ENCODE results near the gene TBC1D22A. TPM values are rescaled to one million over a fixed set of nuclear protein-coding genes. Genes with fewer than 3 reads are reported as not detected.

Gene TBC1D22A
- total RNA-seq, 1 donor from 2014 or later, result 24.2 TPM

DNA sequence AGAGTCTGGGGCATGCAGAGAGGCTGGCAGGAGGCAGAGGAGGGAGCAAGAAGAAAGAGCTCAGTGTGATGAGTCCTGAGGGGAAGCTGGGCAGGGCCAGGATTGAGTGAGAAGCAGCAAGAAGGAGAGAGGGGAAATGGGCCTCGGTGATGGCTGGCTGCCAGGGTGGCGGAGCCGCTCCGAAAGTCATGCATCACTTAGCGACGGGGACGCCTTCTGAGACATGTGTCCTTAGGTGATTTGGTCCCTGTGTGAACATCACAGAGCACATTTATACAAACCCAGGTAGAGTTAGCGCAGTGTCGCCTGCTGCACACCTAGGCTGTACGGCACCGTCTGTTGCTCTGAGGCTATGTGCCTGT lies 15.1 kb downstream of the TBC1D22A start:
- peaks cover 16% of the 10 kb centered on the region for H3K4me1 ChIP-seq (ENCODE audit: insufficient read depth, low read length)
- Mint-ChIP-seq H3K36me3 (ENCODE audit: low read depth, unreplicated experiment) (peaks cover 1% of the 10 kb centered on the region), H3K4me3 (ENCODE audit: unreplicated experiment) (no peak overlapping the region), H3K27me3 (ENCODE audit: low read depth, unreplicated experiment) (no peaks in the 10 kb centered on the region), H3K27ac (ENCODE audit: unreplicated experiment) (no peak overlapping the region), H3K4me1 (ENCODE audit: low read depth, unreplicated experiment) (peaks cover 38% of the 10 kb centered on the region), H3K9me3 (ENCODE audit: unreplicated experiment) (no peaks in the 10 kb centered on the region)
- H2AFZ ChIP-seq (ENCODE audit: low read depth, low read length), result no peak overlapping the region
- H3K4me2 ChIP-seq (ENCODE audit: low read length), result no peak overlapping the region
- TF ChIP-seq, protein P1, sequence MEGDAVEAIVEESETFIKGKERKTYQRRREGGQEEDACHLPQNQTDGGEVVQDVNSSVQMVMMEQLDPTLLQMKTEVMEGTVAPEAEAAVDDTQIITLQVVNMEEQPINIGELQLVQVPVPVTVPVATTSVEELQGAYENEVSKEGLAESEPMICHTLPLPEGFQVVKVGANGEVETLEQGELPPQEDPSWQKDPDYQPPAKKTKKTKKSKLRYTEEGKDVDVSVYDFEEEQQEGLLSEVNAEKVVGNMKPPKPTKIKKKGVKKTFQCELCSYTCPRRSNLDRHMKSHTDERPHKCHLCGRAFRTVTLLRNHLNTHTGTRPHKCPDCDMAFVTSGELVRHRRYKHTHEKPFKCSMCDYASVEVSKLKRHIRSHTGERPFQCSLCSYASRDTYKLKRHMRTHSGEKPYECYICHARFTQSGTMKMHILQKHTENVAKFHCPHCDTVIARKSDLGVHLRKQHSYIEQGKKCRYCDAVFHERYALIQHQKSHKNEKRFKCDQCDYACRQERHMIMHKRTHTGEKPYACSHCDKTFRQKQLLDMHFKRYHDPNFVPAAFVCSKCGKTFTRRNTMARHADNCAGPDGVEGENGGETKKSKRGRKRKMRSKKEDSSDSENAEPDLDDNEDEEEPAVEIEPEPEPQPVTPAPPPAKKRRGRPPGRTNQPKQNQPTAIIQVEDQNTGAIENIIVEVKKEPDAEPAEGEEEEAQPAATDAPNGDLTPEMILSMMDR (IDR thresholded peaks at IDR 0.05; ENCODE audit: insufficient read depth, low read depth, low read length), result no peak
- no peak for TF ChIP-seq EZH2 (IDR thresholded peaks at IDR 0.05; ENCODE audit: insufficient read depth, low read length)
- no peak overlapping the region for H3K4me3 ChIP-seq (ENCODE audit: insufficient read depth, low read depth, low read length)
- no peak overlapping the region for H3K9ac ChIP-seq (ENCODE audit: low read length)
- H4K20me1 ChIP-seq (ENCODE audit: insufficient read depth, low read length), result peaks cover 83% of the 10 kb centered on the region
- no peak for FAIRE-seq
- no peak for DNase-seq (ENCODE audit: low read depth)
- H3K27me3 ChIP-seq (ENCODE audit: insufficient read depth, low read length), result no peaks in the 10 kb centered on the region
- H3K36me3 ChIP-seq (ENCODE audit: insufficient read depth, low read length), result no peaks in the 10 kb centered on the region
- no peaks in the 10 kb centered on the region for H3K9me3 ChIP-seq (ENCODE audit: insufficient read depth, low read depth, low read length)
- H3K79me2 ChIP-seq (ENCODE audit: insufficient read depth, low read length), result peaks cover 82% of the 10 kb centered on the region
- H3K27ac ChIP-seq (ENCODE audit: low read depth, low read length), result no peak overlapping the region

DNA sequence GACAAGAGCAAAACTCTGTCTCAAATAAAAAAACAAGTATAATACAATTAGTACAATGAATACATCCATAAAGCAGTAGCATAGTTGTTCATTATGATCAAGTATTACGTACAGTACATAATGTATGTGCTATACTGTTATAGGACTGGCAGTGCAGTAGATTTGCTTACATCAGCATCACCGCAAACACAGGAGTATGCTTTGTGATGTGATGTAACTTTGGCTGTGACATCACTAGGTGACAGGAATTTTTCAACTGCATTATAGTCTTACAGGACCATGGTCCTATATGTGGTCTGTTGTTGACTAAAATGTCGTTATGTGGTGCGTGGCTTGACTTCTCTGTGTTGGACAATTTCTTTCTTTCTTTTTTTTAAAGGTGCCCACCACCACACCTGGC lies 16.6 kb downstream of the TBC1D22A start:
- Mint-ChIP-seq H3K27me3 (ENCODE audit: low read depth, unreplicated experiment) (no peaks in the 10 kb centered on the region), H3K4me1 (ENCODE audit: low read depth, unreplicated experiment) (peaks cover 35% of the 10 kb centered on the region), H3K36me3 (ENCODE audit: low read depth, unreplicated experiment) (peaks cover 7% of the 10 kb centered on the region), H3K9me3 (ENCODE audit: unreplicated experiment) (no peaks in the 10 kb centered on the region), H3K4me3 (ENCODE audit: unreplicated experiment) (no peak overlapping the region), H3K27ac (ENCODE audit: unreplicated experiment) (no peak overlapping the region)
- H4K20me1 ChIP-seq (ENCODE audit: insufficient read depth, low read length), result peaks cover 81% of the 10 kb centered on the region
- no peak for FAIRE-seq
- peaks cover 10% of the 10 kb centered on the region for H3K4me1 ChIP-seq (ENCODE audit: insufficient read depth, low read length)
- no peak overlapping the region for H3K4me2 ChIP-seq (ENCODE audit: low read length)
- no peaks in the 10 kb centered on the region for H3K9me3 ChIP-seq (ENCODE audit: insufficient read depth, low read depth, low read length)
- peaks cover 2% of the 10 kb centered on the region for H3K36me3 ChIP-seq (ENCODE audit: insufficient read depth, low read length)
- TF ChIP-seq, protein P1 (IDR thresholded peaks at IDR 0.05; ENCODE audit: insufficient read depth, low read depth, low read length), result no peak
- no peak for TF ChIP-seq EZH2 (IDR thresholded peaks at IDR 0.05; ENCODE audit: insufficient read depth, low read length)
- H3K79me2 ChIP-seq (ENCODE audit: insufficient read depth, low read length), result peaks cover 89% of the 10 kb centered on the region
- H3K27me3 ChIP-seq (ENCODE audit: insufficient read depth, low read length), result no peaks in the 10 kb centered on the region
- H3K27ac ChIP-seq (ENCODE audit: low read depth, low read length), result no peak overlapping the region
- H3K4me3 ChIP-seq (ENCODE audit: insufficient read depth, low read depth, low read length), result no peak overlapping the region
- no peak overlapping the region for H2AFZ ChIP-seq (ENCODE audit: low read depth, low read length)
- H3K9ac ChIP-seq (ENCODE audit: low read length), result no peak overlapping the region
- DNase-seq (ENCODE audit: low read depth), result no peak

DNA sequence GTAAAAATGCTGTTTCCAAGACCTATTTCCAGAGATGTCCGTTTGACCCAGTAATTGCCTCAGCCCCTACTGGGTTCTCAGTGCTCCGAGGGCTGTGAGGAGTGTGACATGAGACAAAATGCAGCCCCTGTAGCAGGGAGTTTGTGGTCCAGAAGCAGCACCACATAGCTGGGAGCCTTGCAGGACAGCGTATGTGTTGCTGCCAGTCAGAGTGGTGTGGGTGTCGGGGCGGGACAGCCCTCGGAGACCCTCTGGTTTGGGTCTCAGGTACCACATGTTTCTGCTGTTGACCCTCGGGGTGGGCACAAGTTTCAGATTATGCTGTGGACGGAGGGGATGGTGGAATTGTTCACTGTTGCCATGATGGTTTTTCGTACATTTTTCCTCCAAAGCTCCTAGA lies 17.2 kb downstream of the TBC1D22A start:
- Histone ChIP-seq H3K9me3 (ENCODE audit: insufficient read depth, low read depth, low read length) (no peaks in the 10 kb centered on the region), H3K4me2 (ENCODE audit: low read length) (no peak overlapping the region), H3K79me2 (ENCODE audit: insufficient read depth, low read length) (peaks cover 93% of the 10 kb centered on the region), H3K9ac (ENCODE audit: low read length) (no peak overlapping the region), H3K4me3 (ENCODE audit: insufficient read depth, low read depth, low read length) (no peak overlapping the region), H2AFZ (ENCODE audit: low read depth, low read length) (no peak overlapping the region), H3K27ac (ENCODE audit: low read depth, low read length) (no peak overlapping the region), H3K27me3 (ENCODE audit: insufficient read depth, low read length) (no peaks in the 10 kb centered on the region), H3K4me1 (ENCODE audit: insufficient read depth, low read length) (peaks cover 4% of the 10 kb centered on the region), H3K36me3 (ENCODE audit: insufficient read depth, low read length) (peaks cover 2% of the 10 kb centered on the region), H4K20me1 (ENCODE audit: insufficient read depth, low read length) (peaks cover 79% of the 10 kb centered on the region)
- H3K27me3 Mint-ChIP-seq (ENCODE audit: low read depth, unreplicated experiment), result no peaks in the 10 kb centered on the region
- H3K4me3 Mint-ChIP-seq (ENCODE audit: unreplicated experiment), result no peak overlapping the region
- DNase-seq (ENCODE audit: low read depth), result no peak
- peaks cover 31% of the 10 kb centered on the region for H3K4me1 Mint-ChIP-seq (ENCODE audit: low read depth, unreplicated experiment)
- TF ChIP-seq EZH2 (IDR thresholded peaks at IDR 0.05; ENCODE audit: insufficient read depth, low read length), result no peak
- TF ChIP-seq, protein P1 (IDR thresholded peaks at IDR 0.05; ENCODE audit: insufficient read depth, low read depth, low read length), result no peak
- FAIRE-seq, result no peak
- H3K9me3 Mint-ChIP-seq (ENCODE audit: unreplicated experiment), result no peaks in the 10 kb centered on the region
- H3K27ac Mint-ChIP-seq (ENCODE audit: unreplicated experiment), result no peak overlapping the region
- H3K36me3 Mint-ChIP-seq (ENCODE audit: low read depth, unreplicated experiment), result peaks cover 7% of the 10 kb centered on the region

Measured in astrocyte (in vitro differentiated cells and primary cell).